K562 (cell line): ENCODE data around the gene FOSL1. TPM values are rescaled to one million over a fixed set of nuclear protein-coding genes. Genes with fewer than 3 reads are reported as not detected.

Experiments
- CHD2 ChIP-seq: IDR thresholded peaks from 2 replicates; pipeline ENCODE4 v1.6.1; 2011; ENCODE audit warnings: low read depth, low read length
- EGR1 ChIP-seq: fragments of 450-650 bp; conservative IDR thresholded peaks from 2 replicates; pipeline ENCODE4 v1.6.1; 2017; ENCODE audit warnings: mild to moderate bottlenecking
- HDAC8 ChIP-seq: fragments of 450-650 bp; IDR thresholded peaks from 2 replicates; pipeline ENCODE4 v1.6.1; 2016; ENCODE audit warnings: mild to moderate bottlenecking, missing genetic modification characterization, moderate library complexity, missing compliant biosample characterization
- KLF1 ChIP-seq: fragments of 450-650 bp; IDR thresholded peaks from 2 replicates; pipeline ENCODE4 v1.6.1; 2016; ENCODE audit warnings: missing genetic modification characterization, missing compliant biosample characterization
- NR2C1 ChIP-seq, 2 experiments: fragments of 450-650 bp; IDR thresholded peaks; 2 replicates each; pipeline ENCODE4 v1.6.1; 2017; ENCODE audit warnings: mild to moderate bottlenecking in 2 of 2, antibody characterized with exemption in 1 of 2, inconsistent platforms in 1 of 2, missing compliant biosample characterization in 1 of 2, missing genetic modification characterization in 1 of 2
- NR2C2 ChIP-seq, 2 experiments: fragments of 200-800 bp in 1 of 2; sonication (Bioruptor generic) in 1 of 2; sonication (generic) in 1 of 2; formaldehyde crosslinking in 1 of 2; IDR thresholded peaks; 2 replicates each; pipeline versions ENCODE4 v1.6.1 to v1.8.0; 2016 to 2022; ENCODE audit warnings: mild to moderate bottlenecking in 1 of 2, missing compliant biosample characterization in 1 of 2, missing genetic modification characterization in 1 of 2, missing genetic modification reagents in 1 of 2
- SRSF3 ChIP-seq: fragments of 200-400 bp; formaldehyde crosslinking; IDR thresholded peaks from 2 replicates; pipeline ENCODE4 v1.6.1; 2016; ENCODE audit warnings: mild to moderate bottlenecking, low read length, moderate library complexity; ENCODE audit not compliant: insufficient read depth
- STAT5B ChIP-seq: fragments of 250-450 bp; sonication (Bioruptor Pico); IDR thresholded peaks from 2 replicates; pipeline ENCODE4 v1.8.0; 2021; ENCODE audit warnings: mild to moderate bottlenecking, inconsistent platforms
- TAF15 ChIP-seq: fragments of 200-400 bp; formaldehyde crosslinking; IDR thresholded peaks from 2 replicates; pipeline ENCODE4 v1.6.1; 2017; ENCODE audit warnings: mild to moderate bottlenecking, low read depth, low read length, moderate library complexity
- THRAP3 ChIP-seq: fragments of 450-650 bp; IDR thresholded peaks from 2 replicates; pipeline ENCODE4 v1.6.1; 2016; ENCODE audit warnings: mild to moderate bottlenecking, inconsistent platforms, borderline replicate concordance
- ZBED1 ChIP-seq: IDR thresholded peaks from 2 replicates; pipeline ENCODE4 v1.6.1; 2014
- ZNF589 ChIP-seq: fragments of 200-800 bp; sonication (Bioruptor generic); IDR thresholded peaks from 2 replicates; pipeline ENCODE4 v1.6.1; 2016; ENCODE audit warnings: low read depth, missing genetic modification characterization, missing compliant biosample characterization
- polyA plus RNA-seq, 8 experiments: library from polyadenylated mRNA; depleted of rRNA in 4 of 8; stranded (reverse) in 5 of 8; unstranded in 3 of 8; fragments of >200 nt; fragmentation: Nextera tagmentation in 2 of 8; fragmentation: Illumina TruSeq in 1 of 8; extraction: Ambion mirVana in 2 of 8; extraction: Trizol in 1 of 8; gene quantifications; 2 replicates each; pipeline versions ENCODE4 v1.2.1 to v1.2.3, GENCODE V29; 2011 to 2014; ENCODE audit warnings: inconsistent platforms in 1 of 8, missing spikeins in 1 of 8
- total RNA-seq, 7 experiments: library from RNA; depleted of rRNA in 6 of 7; stranded (reverse); fragments of >200 nt in 6 of 7; fragmentation: Illumina TruSeq in 2 of 7; extraction: Trizol in 2 of 7; gene quantifications; 2 replicates each; pipeline versions ENCODE4 v1.2.1 to v1.2.3, GENCODE V29; 2011 to 2021; ENCODE audit warnings: low replicate concordance in 1 of 7
- TF ChIP-seq, protein P1 (sequence below): sonication (generic); formaldehyde crosslinking; IDR thresholded peaks from 2 replicates; pipeline ENCODE4 v1.8.1; 2023; ENCODE audit warnings: missing genetic modification reagents, mild to moderate bottlenecking, borderline replicate concordance
- TF ChIP-seq, protein P2 (sequence below): fragments of 450-650 bp; IDR thresholded peaks from 2 replicates; pipeline ENCODE4 v1.6.1; 2018; ENCODE audit warnings: mild to moderate bottlenecking, low read depth; ENCODE audit not compliant: partially characterized antibody
- TF ChIP-seq, protein P3 (sequence below): sonication (generic); formaldehyde crosslinking; IDR thresholded peaks from 2 replicates; pipeline ENCODE4 v1.8.0; 2022; ENCODE audit warnings: mild to moderate bottlenecking, missing genetic modification reagents

Gene FOSL1
- total and polyA plus RNA-seq, 9 of the 15 experiments (the other 6 are each of a cell fraction or from before 2014, with no cell fraction given) = 3.5 to 39.6 (median 10.0) TPM

DNA sequence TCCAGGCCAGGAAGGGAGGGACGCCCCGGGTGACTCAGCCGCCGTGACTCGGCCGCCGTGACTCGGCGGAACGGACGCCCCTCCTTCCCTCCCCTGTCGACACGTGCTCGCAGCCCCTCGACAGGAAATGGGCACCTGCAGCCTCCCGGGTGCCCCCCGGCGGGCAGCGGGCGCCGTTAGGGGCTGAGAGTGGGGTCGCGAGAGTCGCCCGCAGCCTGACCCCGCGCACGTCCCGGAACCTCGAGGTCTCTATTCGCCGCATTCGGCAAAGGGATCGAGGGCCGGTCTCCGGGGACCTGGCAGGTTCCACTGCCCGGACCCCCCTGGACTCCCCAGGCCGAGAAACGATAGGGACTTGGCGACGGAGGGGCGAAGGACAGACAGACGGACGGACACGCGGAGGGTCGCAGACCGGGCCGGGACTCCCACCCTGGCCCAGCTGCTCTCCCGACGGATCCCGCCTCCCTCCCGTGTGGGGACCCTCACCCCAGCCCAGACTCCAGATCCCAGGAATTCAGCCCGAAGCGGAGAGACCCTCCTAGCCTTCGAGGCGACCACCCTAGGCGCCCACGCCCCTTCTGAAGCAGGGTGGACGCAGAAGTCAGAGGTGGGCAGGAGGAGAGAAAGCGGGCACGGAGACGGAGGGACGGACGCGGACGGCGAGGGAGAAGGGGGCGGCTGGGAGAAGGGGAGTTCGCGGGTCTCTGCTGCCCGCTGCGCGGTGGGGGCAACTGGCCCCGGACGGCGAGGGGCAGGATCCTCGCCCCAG, 648 bp downstream of the FOSL1 start (continued):
- TF ChIP-seq ZBED1 = 0 out of 2 replicates have a peak, but pooled peaks have one; percentile 51
- TF ChIP-seq CHD2 = peak; percentile 22; the same call in 1 of the 2 replicates
- no peak; the same call in 1 of the 2 replicates for TF ChIP-seq EGR1
- TF ChIP-seq, protein P1, sequence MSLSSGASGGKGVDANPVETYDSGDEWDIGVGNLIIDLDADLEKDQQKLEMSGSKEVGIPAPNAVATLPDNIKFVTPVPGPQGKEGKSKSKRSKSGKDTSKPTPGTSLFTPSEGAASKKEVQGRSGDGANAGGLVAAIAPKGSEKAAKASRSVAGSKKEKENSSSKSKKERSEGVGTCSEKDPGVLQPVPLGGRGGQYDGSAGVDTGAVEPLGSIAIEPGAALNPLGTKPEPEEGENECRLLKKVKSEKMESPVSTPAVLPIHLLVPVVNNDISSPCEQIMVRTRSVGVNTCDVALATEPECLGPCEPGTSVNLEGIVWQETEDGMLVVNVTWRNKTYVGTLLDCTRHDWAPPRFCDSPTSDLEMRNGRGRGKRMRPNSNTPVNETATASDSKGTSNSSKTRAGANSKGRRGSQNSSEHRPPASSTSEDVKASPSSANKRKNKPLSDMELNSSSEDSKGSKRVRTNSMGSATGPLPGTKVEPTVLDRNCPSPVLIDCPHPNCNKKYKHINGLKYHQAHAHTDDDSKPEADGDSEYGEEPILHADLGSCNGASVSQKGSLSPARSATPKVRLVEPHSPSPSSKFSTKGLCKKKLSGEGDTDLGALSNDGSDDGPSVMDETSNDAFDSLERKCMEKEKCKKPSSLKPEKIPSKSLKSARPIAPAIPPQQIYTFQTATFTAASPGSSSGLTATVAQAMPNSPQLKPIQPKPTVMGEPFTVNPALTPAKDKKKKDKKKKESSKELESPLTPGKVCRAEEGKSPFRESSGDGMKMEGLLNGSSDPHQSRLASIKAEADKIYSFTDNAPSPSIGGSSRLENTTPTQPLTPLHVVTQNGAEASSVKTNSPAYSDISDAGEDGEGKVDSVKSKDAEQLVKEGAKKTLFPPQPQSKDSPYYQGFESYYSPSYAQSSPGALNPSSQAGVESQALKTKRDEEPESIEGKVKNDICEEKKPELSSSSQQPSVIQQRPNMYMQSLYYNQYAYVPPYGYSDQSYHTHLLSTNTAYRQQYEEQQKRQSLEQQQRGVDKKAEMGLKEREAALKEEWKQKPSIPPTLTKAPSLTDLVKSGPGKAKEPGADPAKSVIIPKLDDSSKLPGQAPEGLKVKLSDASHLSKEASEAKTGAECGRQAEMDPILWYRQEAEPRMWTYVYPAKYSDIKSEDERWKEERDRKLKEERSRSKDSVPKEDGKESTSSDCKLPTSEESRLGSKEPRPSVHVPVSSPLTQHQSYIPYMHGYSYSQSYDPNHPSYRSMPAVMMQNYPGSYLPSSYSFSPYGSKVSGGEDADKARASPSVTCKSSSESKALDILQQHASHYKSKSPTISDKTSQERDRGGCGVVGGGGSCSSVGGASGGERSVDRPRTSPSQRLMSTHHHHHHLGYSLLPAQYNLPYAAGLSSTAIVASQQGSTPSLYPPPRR (CRISPR knock-in tag) = peak; percentile 70; the same call in 1 of the 2 replicates
- no peak for TF ChIP-seq NR2C2 (CRISPR knock-in tag; IDR thresholded peaks at IDR 0.05)
- TF ChIP-seq NR2C2 (tag; IDR thresholded peaks at IDR 0.05) = peak; percentile 68; the same call in 1 of the 2 replicates
- TF ChIP-seq SRSF3 = peak; percentile 92; the same call in 1 of the 2 replicates
- TF ChIP-seq, protein P2, sequence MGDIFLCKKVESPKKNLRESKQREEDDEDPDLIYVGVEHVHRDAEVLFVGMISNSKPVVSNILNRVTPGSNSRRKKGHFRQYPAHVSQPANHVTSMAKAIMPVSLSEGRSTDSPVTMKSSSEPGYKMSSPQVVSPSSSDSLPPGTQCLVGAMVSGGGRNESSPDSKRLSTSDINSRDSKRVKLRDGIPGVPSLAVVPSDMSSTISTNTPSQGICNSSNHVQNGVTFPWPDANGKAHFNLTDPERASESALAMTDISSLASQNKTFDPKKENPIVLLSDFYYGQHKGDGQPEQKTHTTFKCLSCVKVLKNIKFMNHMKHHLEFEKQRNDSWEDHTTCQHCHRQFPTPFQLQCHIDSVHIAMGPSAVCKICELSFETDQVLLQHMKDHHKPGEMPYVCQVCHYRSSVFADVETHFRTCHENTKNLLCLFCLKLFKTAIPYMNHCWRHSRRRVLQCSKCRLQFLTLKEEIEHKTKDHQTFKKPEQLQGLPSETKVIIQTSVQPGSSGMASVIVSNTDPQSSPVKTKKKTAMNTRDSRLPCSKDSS = no peak
- TF ChIP-seq NR2C1 (IDR thresholded peaks at IDR 0.05) = no peak
- TF ChIP-seq NR2C1 (tag; IDR thresholded peaks at IDR 0.05) = no peak
- TF ChIP-seq THRAP3 = no peak
- TF ChIP-seq STAT5B = no peak
- TF ChIP-seq HDAC8 (tag) = no peak
- peak; percentile 29; the same call in 1 of the 2 replicates for TF ChIP-seq TAF15
- TF ChIP-seq KLF1 (tag) = peak; percentile 44; the same call in 1 of the 2 replicates
- peak; percentile 70; the same call in 1 of the 2 replicates for TF ChIP-seq ZNF589
- TF ChIP-seq, protein P3, sequence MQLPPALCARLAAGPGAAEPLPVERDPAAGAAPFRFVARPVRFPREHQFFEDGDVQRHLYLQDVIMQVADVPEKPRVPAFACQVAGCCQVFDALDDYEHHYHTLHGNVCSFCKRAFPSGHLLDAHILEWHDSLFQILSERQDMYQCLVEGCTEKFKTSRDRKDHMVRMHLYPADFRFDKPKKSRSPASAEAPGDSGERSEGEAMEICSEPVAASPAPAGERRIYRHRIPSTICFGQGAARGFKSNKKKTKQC (CRISPR knock-in tag) = no peak; the same call in 1 of the 2 replicates
